CD4-positive, CD25-positive, alpha-beta regulatory T cell (primary cell): ENCODE measurements around the gene GMDS. TPM values are rescaled to one million over a fixed set of nuclear protein-coding genes. Genes with fewer than 3 reads are reported as not detected.

ENCODE experiments used
- ATAC-seq, 2 donors: fragments of 150-1000 bp; cut with Tn5 transposase; one replicate each; pipeline ENCODE4 v1.10.0; 2021; ENCODE audit warnings: low read depth in 2 of 2, moderate number of reproducible peaks in 2 of 2, moderate library complexity in 1 of 2
- DNase-seq, 3 donors: peaks; one replicate each; pipeline versions ENCODE4 v3.0.0 to v3.0.0-alpha.2; 2012 to 2022; ENCODE audit warnings: mixed read lengths in 1 of 3
- H3K27ac ChIP-seq: one replicate; pipeline ENCODE4 v1.7.0; 2013; ENCODE audit warnings: mild to moderate bottlenecking, low read length; ENCODE audit not compliant: insufficient read depth, poor library complexity, severe bottlenecking
- H3K27me3 ChIP-seq: one replicate; pipeline ENCODE4 v1.7.0; 2013; ENCODE audit warnings: low read length; ENCODE audit not compliant: control insufficient read depth, insufficient read depth
- H3K36me3 ChIP-seq: one replicate; pipeline ENCODE4 v1.7.0; 2013; ENCODE audit warnings: mild to moderate bottlenecking, low read length, moderate library complexity; ENCODE audit not compliant: control insufficient read depth, insufficient read depth
- H3K4me1 ChIP-seq: 2 replicates; pipeline ENCODE4 v1.7.0; 2013; ENCODE audit warnings: mild to moderate bottlenecking, low read length; ENCODE audit not compliant: insufficient read depth, control insufficient read depth, poor library complexity, severe bottlenecking
- H3K4me3 ChIP-seq: one replicate; pipeline ENCODE4 v1.7.0; 2013; ENCODE audit warnings: low read depth, mild to moderate bottlenecking, low read length, moderate library complexity
- H3K9me3 ChIP-seq, 2 experiments: 1 replicate in 1 of 2; 2 replicates in 1 of 2; pipeline ENCODE4 v1.7.0; 2013; ENCODE audit warnings: low read length in 2 of 2, mild to moderate bottlenecking in 1 of 2, moderate library complexity in 1 of 2; ENCODE audit not compliant: control insufficient read depth in 2 of 2
- H3K27ac Mint-ChIP-seq, 3 donors: one replicate each; pipeline ENCODE4 v1.8.0; 2020 to 2022; ENCODE audit warnings: mild to moderate bottlenecking in 3 of 3, mixed read lengths in 3 of 3, moderate library complexity in 2 of 3
- H3K27me3 Mint-ChIP-seq: one replicate; pipeline ENCODE4 v1.8.0; 2022; ENCODE audit warnings: mild to moderate bottlenecking, mixed read lengths
- H3K36me3 Mint-ChIP-seq: one replicate; pipeline ENCODE4 v1.8.0; 2020; ENCODE audit warnings: mixed read lengths
- H3K4me1 Mint-ChIP-seq, 4 donors: one replicate each; pipeline ENCODE4 v1.8.0; 2020 to 2022; ENCODE audit warnings: mixed read lengths in 4 of 4, mild to moderate bottlenecking in 1 of 4
- H3K4me3 Mint-ChIP-seq, 4 donors: one replicate each; pipeline ENCODE4 v1.8.0; 2020 to 2022; ENCODE audit warnings: mild to moderate bottlenecking in 4 of 4, mixed read lengths in 4 of 4, moderate library complexity in 3 of 4
- H3K9me3 Mint-ChIP-seq, 7 donors: one replicate each; pipeline ENCODE4 v1.8.0; 2020 to 2022; ENCODE audit warnings: mixed read lengths in 7 of 7, mild to moderate bottlenecking in 3 of 7, moderate library complexity in 2 of 7
- polyA plus RNA-seq, 4 donors: library from polyadenylated mRNA; unstranded; fragments of 300-500 nt; fragmentation: Illumina TruSeq; gene quantifications; one replicate each; pipeline ENCODE4 v1.2.3, GENCODE V29; 2021
- total RNA-seq: library from RNA; stranded (reverse); gene quantifications from one replicate; pipeline ENCODE4 v1.2.3, GENCODE V29; 2022

GMDS gene
- total and polyA plus RNA-seq, 5 donors from 2014 or later: 17.5 to 23.9 (median 20.2) TPM

GRCh38 chr6:1832358-1832757 lies 413.0 kb downstream of the GMDS start:
- Mint-ChIP-seq H3K4me1 (no peaks in the 10 kb centered on the region), H3K4me3 (no peak overlapping the region), H3K36me3 (peaks cover 14% of the 10 kb centered on the region), H3K27me3 (no peaks in the 10 kb centered on the region), H3K27ac (no peak overlapping the region), H3K9me3 (peaks cover 0 to 25% (median 12%) of the 10 kb centered on the region in 7 donors)
- no peak overlapping the region for H3K4me3 ChIP-seq
- no peak overlapping the region for H3K27ac ChIP-seq
- peaks cover 11 to 19% of the 10 kb centered on the region in 2 experiments for H3K9me3 ChIP-seq
- no peak for DNase-seq
- H3K27me3 ChIP-seq: no peaks in the 10 kb centered on the region
- H3K4me1 ChIP-seq: no peaks in the 10 kb centered on the region
- ATAC-seq: no peak
- no peaks in the 10 kb centered on the region for H3K36me3 ChIP-seq

- H3K36me3 ChIP-seq: no peaks in the 10 kb centered on the region
- ATAC-seq (no peak), DNase-seq (no peak)
- H3K27me3 Mint-ChIP-seq: no peaks in the 10 kb centered on the region
- H3K9me3 Mint-ChIP-seq: peaks cover 0 to 25% (median 12%) of the 10 kb centered on the region in 7 donors
- peaks cover 11 to 19% of the 10 kb centered on the region in 2 experiments for H3K9me3 ChIP-seq
- peaks cover 26% of the 10 kb centered on the region for H3K36me3 Mint-ChIP-seq
- H3K4me1 ChIP-seq: no peaks in the 10 kb centered on the region
- H3K27ac ChIP-seq: no peak overlapping the region
- no peak overlapping the region for H3K4me3 ChIP-seq
- no peaks in the 10 kb centered on the region for H3K27me3 ChIP-seq
- H3K27ac Mint-ChIP-seq: no peak overlapping the region
- H3K4me3 Mint-ChIP-seq: no peak overlapping the region
- peaks cover 0 to 1% (median 0%) of the 10 kb centered on the region in 4 donors for H3K4me1 Mint-ChIP-seq
Observed at GRCh38 chr6:1827984-1828793, 417.2 kb downstream of the GMDS start.

- H3K4me3 Mint-ChIP-seq: no peak overlapping the region
- H3K27me3 Mint-ChIP-seq: no peaks in the 10 kb centered on the region
- Histone ChIP-seq H3K27me3 (no peaks in the 10 kb centered on the region), H3K9me3 (peaks cover 11 to 19% of the 10 kb centered on the region in 2 experiments), H3K4me3 (no peak overlapping the region), H3K4me1 (no peaks in the 10 kb centered on the region), H3K27ac (no peak overlapping the region), H3K36me3 (no peaks in the 10 kb centered on the region)
- H3K27ac Mint-ChIP-seq: no peak overlapping the region
- H3K36me3 Mint-ChIP-seq: peaks cover 26% of the 10 kb centered on the region
- H3K4me1 Mint-ChIP-seq: peaks cover 0 to 1% (median 0%) of the 10 kb centered on the region in 4 donors
- H3K9me3 Mint-ChIP-seq: peaks cover 0 to 21% (median 12%) of the 10 kb centered on the region in 7 donors
- no peak for ATAC-seq
- DNase-seq: no peak
Observed at GRCh38 chr6:1825926-1826325, 419.5 kb downstream of the GMDS start.

GRCh38 chr6:1825277-1825676 lies 420.1 kb downstream of the GMDS start:
- no peak overlapping the region for H3K4me3 ChIP-seq
- DNase-seq (no peak), ATAC-seq (no peak)
- no peaks in the 10 kb centered on the region for H3K36me3 ChIP-seq
- no peaks in the 10 kb centered on the region for H3K4me1 ChIP-seq
- Mint-ChIP-seq H3K27ac (no peak overlapping the region), H3K9me3 (peaks cover 0 to 20% (median 12%) of the 10 kb centered on the region in 7 donors), H3K4me1 (peaks cover 0 to 1% (median 0%) of the 10 kb centered on the region in 4 donors), H3K27me3 (no peaks in the 10 kb centered on the region), H3K4me3 (no peak overlapping the region), H3K36me3 (peaks cover 26% of the 10 kb centered on the region)
- H3K27me3 ChIP-seq: no peaks in the 10 kb centered on the region
- peaks cover 11 to 15% of the 10 kb centered on the region in 2 experiments for H3K9me3 ChIP-seq
- no peak overlapping the region for H3K27ac ChIP-seq

GRCh38 chr6:1821513-1822183 lies 423.8 kb downstream of the GMDS start:
- Histone ChIP-seq H3K4me1 (no peaks in the 10 kb centered on the region), H3K27me3 (no peaks in the 10 kb centered on the region), H3K4me3 (no peak overlapping the region), H3K27ac (no peak overlapping the region), H3K9me3 (no peaks in the 10 kb centered on the region), H3K36me3 (no peaks in the 10 kb centered on the region)
- Mint-ChIP-seq H3K9me3 (peaks cover 0 to 2% (median 0%) of the 10 kb centered on the region in 7 donors), H3K4me1 (peaks cover 0 to 4% (median under 1%) of the 10 kb centered on the region in 4 donors), H3K4me3 (no peak overlapping the region), H3K27ac (no peak overlapping the region), H3K36me3 (peaks cover 16% of the 10 kb centered on the region), H3K27me3 (no peaks in the 10 kb centered on the region)
- ATAC-seq: no peak
- DNase-seq: no peak

DNA sequence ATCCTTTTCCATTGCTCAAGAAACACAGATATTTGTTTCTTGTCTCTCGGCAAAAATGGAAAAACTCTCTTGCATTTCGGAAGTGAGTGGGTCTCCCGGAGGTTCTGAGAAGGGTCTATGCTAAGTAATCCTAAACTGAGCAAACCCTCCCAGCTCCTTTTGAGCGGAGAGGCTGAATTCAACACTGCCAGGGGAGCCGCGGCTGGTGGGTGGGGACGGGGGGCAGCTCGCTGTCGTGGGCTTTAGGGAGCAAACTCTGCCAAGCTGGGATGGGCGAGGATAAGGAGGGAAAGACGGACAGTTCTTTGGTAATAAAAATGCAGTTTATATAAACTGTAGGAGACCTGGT lies 424.3 kb downstream of the GMDS start:
- Histone ChIP-seq H3K27ac (no peak overlapping the region), H3K4me3 (no peak overlapping the region), H3K9me3 (no peaks in the 10 kb centered on the region), H3K4me1 (no peaks in the 10 kb centered on the region), H3K36me3 (no peaks in the 10 kb centered on the region), H3K27me3 (no peaks in the 10 kb centered on the region)
- Mint-ChIP-seq H3K4me3 (no peak overlapping the region), H3K36me3 (peaks cover 16% of the 10 kb centered on the region), H3K4me1 (peaks cover 0 to 4% (median under 1%) of the 10 kb centered on the region in 4 donors), H3K9me3 (no peaks in the 10 kb centered on the region), H3K27ac (no peak overlapping the region), H3K27me3 (no peaks in the 10 kb centered on the region)
- DNase-seq (no peak), ATAC-seq (no peak)

GRCh38 chr6:1820714-1821113 lies 424.7 kb downstream of the GMDS start:
- no peaks in the 10 kb centered on the region for H3K9me3 Mint-ChIP-seq
- no peak overlapping the region for H3K4me3 Mint-ChIP-seq
- Histone ChIP-seq H3K27ac (no peak overlapping the region), H3K9me3 (no peaks in the 10 kb centered on the region), H3K4me1 (no peaks in the 10 kb centered on the region), H3K4me3 (no peak overlapping the region), H3K36me3 (no peaks in the 10 kb centered on the region), H3K27me3 (no peaks in the 10 kb centered on the region)
- no peaks in the 10 kb centered on the region for H3K27me3 Mint-ChIP-seq
- H3K36me3 Mint-ChIP-seq: peaks cover 12% of the 10 kb centered on the region
- ATAC-seq (no peak), DNase-seq (no peak)
- H3K4me1 Mint-ChIP-seq: peaks cover 0 to 4% (median under 1%) of the 10 kb centered on the region in 4 donors
- no peak overlapping the region for H3K27ac Mint-ChIP-seq
